Measurements from ENCODE around the gene RAMP3. TPM values are rescaled to one million over a fixed set of nuclear protein-coding genes. Genes with fewer than 3 reads are reported as not detected.

Gene RAMP3
- total RNA-seq, 6 experiments from 2014 or later: 3.6 to 25.9 (median 23.4) TPM

GRCh38 chr7:45119550-45119949 lies 38.0 kb upstream of the RAMP3 start:
- ATAC-seq (no peak), DNase-seq (no peak)
- H3K4me1 ChIP-seq: no peaks in the 10 kb centered on the region
- no peaks in the 10 kb centered on the region for H3K36me3 ChIP-seq
- H3K9me3 ChIP-seq: no peaks in the 10 kb centered on the region
- no peak overlapping the region for H3K27ac ChIP-seq
- no peaks in the 10 kb centered on the region for H3K27me3 ChIP-seq
- H3K4me3 ChIP-seq: no peak overlapping the region
- intact Hi-C loops (cut with DNase I): no loop called here
- no peak for TF ChIP-seq POLR2A (IDR thresholded peaks at IDR 0.05)
- TF ChIP-seq CTCF (IDR thresholded peaks at IDR 0.05): no peak
- 96% methylated on average over 3 of the region's 3 CpGs for WGBS (ENCODE audit: insufficient coverage, low coverage, low lambda C conversion rate, missing lambda C conversion rate)

DNA sequence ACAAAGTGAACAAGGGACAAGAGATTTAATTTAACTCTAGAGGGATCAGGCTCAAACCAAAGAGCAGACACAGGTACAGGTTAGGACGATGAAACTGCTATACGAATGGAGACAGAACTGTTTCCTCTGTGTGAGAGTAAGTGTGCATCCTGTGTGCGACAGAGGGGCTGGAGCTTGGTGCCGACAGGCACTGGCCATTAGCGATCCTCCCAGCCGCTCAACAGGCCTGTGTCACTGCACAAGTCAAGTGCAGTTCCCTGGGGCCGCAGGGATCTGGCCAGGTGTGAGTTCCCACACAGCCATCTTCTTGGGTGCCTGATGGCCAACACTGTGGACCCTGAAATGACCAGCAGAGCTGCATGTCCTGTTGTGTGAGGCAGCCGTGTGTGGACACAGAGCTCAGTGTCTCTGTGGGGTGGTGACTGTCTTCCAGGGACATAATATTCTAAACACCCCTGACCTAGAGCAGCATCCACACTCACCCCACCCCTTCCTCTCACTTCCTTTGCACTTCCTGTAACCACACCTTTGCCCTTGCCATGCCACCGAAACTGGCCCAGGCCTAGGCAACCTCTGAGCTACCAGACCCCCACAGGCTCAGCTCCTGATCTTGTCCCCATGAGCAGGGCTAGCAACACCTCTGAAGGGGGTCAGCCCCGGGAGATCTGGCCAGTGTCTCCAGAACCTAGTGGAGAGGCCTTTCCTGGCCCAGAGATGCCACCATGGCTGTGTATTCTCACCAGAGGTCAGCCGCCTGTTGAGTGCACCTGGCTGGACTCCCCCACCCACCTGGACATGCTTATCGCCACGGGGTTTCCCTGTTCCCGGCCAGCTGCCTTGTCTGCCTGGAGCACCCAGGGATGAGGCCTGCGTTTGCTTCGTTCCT lies 34.4 kb upstream of the RAMP3 start:
- no peak for ATAC-seq
- H3K27ac ChIP-seq: no peak overlapping the region
- H3K27me3 ChIP-seq: no peaks in the 10 kb centered on the region
- no peaks in the 10 kb centered on the region for H3K36me3 ChIP-seq
- intact Hi-C loops (cut with DNase I): no loop called here
- TF ChIP-seq CTCF (IDR thresholded peaks at IDR 0.05) (no peak), POLR2A (IDR thresholded peaks at IDR 0.05) (no peak)
- no peaks in the 10 kb centered on the region for H3K9me3 ChIP-seq
- H3K4me1 ChIP-seq: no peaks in the 10 kb centered on the region
- H3K4me3 ChIP-seq: no peak overlapping the region
- 70% methylated on average over 6 of the region's 16 CpGs for WGBS (ENCODE audit: insufficient coverage, low coverage, low lambda C conversion rate, missing lambda C conversion rate)
- DNase-seq: no peak

GRCh38 chr7:45123913-45124710 lies 33.5 kb upstream of the RAMP3 start:
- DNase-seq (no peak), ATAC-seq (no peak)
- TF ChIP-seq CTCF (IDR thresholded peaks at IDR 0.05) (no peak), POLR2A (IDR thresholded peaks at IDR 0.05) (no peak)
- intact Hi-C loops (cut with DNase I): no loop called here
- H3K4me1 ChIP-seq: no peaks in the 10 kb centered on the region
- no peaks in the 10 kb centered on the region for H3K36me3 ChIP-seq
- no peak overlapping the region for H3K27ac ChIP-seq
- H3K27me3 ChIP-seq: no peaks in the 10 kb centered on the region
- no peak overlapping the region for H3K4me3 ChIP-seq
- H3K9me3 ChIP-seq: no peaks in the 10 kb centered on the region
- WGBS (ENCODE audit: insufficient coverage, low coverage, low lambda C conversion rate, missing lambda C conversion rate): 69% methylated on average over 2 of the region's 12 CpGs

DNA sequence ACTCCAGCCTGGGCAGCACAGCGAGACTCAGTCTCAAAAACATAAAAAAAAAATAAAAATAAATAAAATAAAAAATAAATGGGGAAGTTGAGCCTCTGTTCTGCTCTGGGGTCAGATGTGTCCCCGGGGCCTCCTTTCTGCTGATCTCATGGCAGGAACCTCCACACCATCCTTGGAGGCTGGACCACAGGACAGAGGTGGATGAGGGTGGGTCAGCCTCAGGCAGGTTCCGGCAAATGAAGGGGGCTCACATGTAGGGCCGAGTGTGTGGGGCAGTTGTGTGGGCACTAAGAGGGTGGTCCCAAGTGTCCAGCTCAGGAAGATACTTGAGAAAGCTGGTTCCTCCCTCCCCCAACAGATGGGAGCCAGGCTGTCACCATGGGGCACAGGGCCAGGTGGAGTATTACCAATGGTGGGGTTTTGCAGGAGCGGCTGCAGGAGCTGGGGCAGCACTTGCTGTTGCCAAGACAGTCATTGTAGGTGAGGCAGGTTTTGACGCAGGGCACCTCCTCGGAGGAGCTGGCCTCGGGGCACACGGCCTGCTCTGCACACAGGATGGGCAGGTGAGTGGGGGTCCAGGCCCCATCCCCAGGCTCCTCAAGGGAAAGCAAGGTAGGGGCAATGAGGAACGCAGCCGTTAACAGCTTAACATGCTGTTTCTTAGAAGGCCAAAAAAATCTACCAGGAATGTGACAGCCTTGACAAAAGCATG lies 32.2 kb upstream of the RAMP3 start:
- DNase-seq (no peak), ATAC-seq (no peak)
- Histone ChIP-seq H3K36me3 (no peaks in the 10 kb centered on the region), H3K9me3 (no peaks in the 10 kb centered on the region), H3K27ac (no peak overlapping the region), H3K27me3 (no peaks in the 10 kb centered on the region), H3K4me1 (no peaks in the 10 kb centered on the region), H3K4me3 (no peak overlapping the region)
- TF ChIP-seq POLR2A (IDR thresholded peaks at IDR 0.05) (no peak), CTCF (IDR thresholded peaks at IDR 0.05) (no peak)
- WGBS (ENCODE audit: insufficient coverage, low coverage, low lambda C conversion rate, missing lambda C conversion rate): 81% methylated on average over 2 of the region's 11 CpGs
- intact Hi-C loops (cut with DNase I): no loop called here
